C1 segment of cervical spinal cord (tissue), 14 donors: ENCODE data around the gene RHBDF2.

Experiments used
- DNase-seq, 14 donors: peaks; one replicate each; lab custom pipeline; 2025; lab: John Stamatoyannopoulos, UW

RHBDF2 gene

GRCh38 chr17:76484228-76484725 is 16.9 kb downstream of the RHBDF2 start:
- no peak for DNase-seq

DNA sequence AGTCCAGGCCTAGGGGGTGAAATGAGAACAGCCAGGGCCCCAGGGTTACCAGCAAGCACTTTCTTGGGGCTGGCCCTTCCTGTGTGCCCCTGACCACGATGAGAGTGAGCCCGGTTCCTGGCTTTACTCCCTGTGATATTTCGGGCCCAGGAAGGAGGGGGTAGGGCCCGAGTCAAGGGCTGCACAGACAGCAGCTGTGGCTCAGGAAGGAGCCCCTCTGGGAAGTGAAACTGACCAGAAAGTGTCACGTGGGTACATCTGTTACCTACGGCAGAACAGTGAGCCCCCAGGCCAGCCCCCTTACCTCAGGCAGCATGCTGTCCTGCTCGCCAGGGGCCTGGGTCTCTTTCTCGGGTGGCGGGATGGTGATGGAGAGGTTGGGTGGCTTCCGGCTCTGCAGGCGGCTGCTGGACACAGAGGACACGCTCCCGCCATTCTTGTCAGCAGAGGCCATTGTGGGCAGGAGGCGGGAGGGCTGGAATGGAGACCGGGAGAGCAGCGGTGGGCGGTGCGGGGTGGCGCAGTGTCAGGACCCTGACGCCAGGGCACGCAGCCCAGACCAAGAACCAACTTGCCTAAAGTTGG is 20.1 kb downstream of the RHBDF2 start:
- peak in 11 of 14 donors; percentile 14 to 77 (median 51) for DNase-seq

DNA sequence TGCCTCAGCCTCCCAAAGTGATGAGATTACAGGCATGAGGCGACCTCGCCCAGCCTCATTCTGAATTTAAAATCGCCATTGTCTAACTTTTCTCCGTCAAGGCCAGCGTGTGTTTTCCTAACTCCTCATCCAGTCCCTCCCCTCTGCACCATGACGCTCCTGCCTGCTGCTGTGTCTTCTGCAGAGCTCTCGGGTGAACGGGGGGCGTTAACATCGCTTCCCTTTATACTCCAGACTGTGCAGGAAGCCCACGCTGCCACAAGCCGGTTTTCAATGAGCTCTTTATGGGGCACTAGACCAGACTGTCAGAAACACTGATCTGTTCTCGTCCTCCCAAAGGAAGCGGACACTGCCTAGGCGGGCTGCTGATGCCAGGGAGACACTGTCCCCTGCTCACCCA is 20.6 kb downstream of the RHBDF2 start:
- peak in 2 of 14 donors; percentile 58 to 77 for DNase-seq

DNA sequence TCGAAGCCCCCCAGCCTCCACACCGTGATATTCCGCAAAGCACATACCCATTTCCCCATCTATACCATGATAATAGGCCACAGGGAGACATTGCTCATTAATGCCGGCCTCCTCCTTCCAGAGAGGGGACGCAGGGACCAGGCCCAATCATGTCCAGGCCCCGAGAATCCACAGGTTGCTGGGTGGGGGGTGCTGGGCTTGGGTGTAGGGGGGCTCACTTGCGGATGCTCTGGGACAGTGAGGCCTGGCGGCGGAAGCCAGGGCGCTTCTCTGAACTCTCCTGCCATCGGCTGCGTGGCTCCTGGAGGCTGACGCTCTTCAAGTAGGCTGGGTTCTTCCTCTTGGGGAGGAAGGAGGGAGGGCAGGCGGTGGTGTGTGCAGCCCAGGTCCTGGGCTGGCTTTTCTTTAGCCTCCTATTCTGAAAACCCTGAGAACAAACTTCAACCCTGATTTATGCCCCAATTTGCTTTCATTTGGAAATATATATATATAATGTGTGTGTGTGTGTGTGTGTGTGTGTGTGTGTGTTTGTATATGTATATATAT is 21.6 kb downstream of the RHBDF2 start:
- DNase-seq = no peak

DNA sequence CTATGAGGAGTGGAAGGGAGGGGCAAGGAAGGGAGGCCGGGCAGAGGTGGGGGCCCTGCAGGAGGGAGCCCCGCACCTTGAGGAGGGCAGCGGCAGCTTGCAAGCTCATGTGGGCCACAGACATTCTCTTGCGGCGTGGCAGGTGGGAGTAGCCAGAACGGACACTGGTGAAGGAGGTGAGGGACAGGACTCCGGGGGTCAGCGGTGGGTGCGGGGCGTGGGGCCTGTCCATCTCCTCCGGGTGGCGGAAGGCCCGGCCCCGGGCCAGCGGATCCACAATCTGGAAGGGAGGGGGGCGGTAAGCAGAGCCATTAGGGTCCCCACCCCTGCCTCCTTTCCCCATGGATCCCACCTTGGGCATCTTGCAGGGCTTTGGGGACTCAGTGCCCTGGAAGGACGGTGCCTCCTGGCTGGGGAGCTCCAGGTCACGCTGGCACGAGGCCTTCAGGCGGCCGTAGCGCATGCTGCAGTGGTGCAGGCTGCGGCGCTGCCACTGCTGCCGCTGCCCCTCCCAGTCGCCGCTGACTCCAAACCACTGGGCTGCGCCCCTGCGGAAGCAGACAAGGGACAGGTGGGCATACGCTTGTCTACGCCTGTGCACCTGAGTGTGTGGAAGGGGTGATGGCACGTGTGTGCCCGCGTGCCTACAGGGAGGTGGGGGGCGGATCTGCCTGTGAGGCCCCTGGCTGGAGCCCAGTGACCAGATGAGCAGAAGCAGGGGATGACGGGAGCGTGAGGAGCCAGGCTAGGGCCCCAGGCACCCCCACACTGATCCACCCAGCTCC is 22.3 kb downstream of the RHBDF2 start:
- no peak for DNase-seq

DNA sequence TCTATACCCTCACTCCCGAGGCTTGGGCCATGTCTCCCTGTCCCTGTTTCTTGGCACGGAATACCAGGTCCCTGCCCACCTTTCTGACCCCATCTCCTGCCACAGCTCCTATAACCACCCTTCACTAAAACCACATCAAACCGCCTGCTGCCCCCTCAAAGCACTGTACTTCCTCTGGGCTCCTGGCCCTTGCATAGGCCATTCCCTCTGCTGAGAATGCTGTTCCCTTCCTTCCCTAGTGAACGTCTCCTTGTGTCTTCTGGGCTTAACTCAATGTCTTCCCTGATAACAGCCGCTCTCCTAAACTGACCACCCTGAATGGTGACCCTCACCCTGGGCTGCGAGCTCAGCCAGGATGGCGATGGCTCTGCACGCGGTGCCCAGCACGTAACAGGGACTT is 23.1 kb downstream of the RHBDF2 start:
- DNase-seq = no peak

GRCh38 chr17:76477576-76477975 is 23.6 kb downstream of the RHBDF2 start:
- DNase-seq = no peak

DNA sequence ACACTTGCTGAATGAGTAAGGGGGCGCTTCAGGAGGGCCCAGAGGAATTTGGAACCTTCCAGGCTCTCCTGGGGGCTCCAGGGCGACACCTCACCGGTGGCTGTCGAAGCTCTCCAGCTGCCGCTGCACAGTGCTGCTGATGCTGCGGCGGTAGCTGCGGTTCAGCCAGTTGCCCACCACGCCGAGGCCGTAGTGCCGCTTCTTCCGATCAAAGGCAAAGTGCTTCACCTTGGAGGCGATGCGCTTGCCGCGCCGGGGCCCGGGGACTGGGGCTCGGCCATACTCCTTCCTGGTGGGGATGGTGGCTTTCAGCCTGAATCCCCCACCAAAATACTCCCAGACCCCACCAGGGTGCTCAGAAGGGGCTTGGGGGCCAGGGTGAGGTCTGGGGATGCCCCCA is 24.5 kb downstream of the RHBDF2 start:
- no peak for DNase-seq

GRCh38 chr17:76475302-76475701 is 25.9 kb downstream of the RHBDF2 start:
- DNase-seq = no peak

GRCh38 chr17:76474894-76475293 is 26.3 kb downstream of the RHBDF2 start:
- DNase-seq = no peak

DNA sequence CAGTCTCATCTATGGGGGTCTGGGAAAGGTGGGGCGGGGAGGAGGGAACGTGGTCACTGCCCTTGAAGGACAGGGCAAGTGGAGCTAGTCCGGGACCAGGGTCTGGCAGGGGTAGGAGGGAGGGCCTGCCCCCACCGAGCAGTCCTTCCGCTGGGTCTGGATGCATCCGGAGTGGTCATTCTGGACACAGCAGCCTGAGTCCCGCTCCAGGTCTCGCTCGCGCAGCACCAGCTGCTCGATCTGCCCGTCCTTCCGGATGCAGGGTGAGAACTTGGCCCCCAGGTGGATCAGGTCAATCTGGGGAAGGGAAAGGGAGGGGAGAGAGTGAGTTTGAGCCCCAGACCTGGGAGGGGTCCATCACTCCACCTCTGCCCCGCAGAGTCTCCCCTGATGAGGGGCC is 27.0 kb downstream of the RHBDF2 start:
- DNase-seq = no peak

DNA sequence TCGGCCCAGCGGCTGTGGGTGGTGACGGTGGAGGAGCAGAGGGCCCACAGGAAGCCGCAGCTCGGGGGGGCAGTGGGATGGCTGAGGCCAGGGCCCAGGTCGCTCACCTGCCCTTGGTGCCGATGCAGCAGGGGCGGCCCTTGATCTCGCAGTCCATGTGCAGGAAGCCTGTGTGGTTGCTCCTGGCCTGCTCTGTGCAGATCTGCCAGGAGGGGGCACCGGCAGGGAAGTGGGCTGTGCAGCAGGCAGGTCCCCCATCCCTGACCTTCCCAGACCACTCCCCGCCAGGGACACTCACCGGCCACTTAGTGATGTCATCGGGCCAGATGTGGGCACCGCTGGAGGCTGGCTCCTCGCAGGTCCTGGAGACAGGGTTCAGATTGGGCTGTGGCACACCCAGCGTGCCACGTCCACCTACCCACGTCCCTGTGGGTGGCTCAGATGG is 27.7 kb downstream of the RHBDF2 start:
- no peak for DNase-seq

DNA sequence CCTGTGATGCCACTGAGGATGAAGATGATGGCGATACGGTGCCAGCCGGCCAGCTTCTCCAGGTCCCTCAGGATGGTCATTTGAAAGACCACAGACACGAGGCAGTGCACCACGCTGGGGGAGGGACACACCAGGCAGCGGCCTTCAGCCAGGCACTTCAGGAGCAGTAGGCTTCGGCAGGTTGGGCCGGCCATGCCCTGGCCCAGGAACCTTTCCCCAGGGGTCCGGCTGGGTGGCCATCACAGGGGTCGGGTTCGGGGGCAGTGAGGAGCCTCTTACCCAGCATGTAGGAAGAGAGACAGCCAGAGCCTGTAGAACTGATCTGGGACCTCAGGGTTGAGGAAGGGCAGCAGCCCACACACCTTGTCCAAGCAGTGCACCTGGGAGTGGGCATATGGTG is 28.5 kb downstream of the RHBDF2 start:
- DNase-seq = no peak

DNA sequence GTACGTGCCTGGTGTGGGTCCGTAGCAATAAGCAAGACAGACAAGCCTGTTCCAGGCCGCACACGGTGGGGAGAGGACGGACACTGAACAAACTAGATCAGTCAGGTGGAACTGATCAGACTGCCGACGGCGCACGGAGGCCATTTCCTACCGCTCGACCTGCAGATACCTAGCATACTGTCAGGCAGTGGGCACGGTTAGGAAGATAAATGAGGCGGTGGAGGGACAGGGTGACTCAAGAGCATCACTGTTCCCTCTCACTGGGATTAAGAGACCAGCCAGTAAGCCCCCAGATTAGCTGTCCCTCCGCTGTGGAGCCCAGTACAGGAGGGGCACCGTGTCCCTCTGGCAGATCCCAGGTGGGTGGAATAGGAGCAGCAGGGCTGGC is 29.0 kb downstream of the RHBDF2 start:
- DNase-seq = no peak

DNA sequence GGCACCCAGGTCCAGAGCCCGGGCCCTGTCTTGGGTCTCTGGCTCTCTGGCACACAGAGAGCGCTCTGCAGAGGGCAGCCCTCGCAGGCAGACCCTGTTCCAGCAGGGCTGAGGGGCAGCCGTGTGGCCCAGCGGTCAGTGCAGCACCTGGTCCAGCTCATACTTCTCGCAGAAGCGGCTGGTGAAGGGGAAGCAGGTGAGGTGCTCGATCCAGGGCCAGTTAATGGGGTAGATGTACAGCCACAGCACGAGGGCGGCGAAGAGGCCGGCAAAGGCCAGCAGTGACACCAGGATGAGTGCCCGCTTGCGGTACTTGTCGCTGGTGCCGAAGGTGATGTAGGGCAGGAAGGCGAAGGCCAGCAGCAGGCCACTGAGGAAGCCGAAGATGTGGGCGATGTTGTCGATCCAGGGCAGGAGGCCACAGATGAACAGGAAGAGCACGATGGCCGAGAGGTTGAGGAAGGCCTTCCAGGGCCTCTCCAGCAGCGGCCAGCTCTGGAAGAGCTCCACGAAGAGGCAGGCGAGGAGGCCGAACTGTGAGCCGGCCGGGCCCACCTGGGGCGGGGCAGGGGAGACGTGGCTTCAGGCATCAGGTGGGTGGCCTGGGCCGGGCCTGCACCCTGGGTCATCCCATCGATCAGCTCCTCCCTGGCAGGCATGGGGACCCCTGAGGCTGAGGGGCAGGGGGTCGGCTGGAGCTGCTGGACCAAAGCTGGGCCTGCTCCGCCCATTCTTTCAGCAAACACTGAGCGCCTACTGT is 29.5 kb downstream of the RHBDF2 start:
- no peak for DNase-seq

DNA sequence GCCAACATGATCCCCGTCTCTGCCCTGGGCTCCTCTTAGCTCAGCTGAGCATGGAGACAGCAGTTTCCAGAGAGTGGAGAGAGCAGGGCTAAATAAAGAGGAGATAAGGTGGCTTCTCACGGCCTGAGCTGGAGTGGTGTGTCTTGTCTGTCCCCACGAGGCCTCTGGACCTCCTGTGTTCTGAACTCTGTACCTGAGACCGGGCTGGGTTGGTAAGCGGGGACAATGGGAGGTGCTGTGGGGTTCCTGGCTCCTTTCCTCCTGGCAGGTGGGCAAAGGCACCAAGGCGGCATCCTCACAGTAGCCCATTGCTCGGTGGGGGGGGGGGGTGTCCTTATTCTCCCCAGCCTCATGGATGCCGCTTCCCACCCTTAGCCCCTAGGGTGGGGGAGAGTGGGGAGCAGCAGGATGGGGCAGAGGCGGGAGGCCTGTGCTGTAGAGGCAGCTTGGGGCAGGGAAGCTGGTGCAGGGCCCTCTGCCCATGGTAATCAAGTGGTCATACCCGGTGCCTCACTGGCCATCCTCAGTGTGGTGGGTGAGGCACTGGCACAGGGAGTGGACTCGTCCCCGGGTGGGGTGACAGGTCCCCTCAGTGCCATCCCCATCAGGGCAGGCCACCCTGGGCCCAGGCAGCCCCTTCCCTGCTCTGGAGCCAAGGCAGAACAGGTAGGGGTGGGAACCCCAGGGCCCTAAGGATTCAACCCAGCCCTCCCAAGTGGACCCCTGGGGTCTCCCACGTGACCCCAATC is 31.1 kb downstream of the RHBDF2 start:
- no peak for DNase-seq

DNA sequence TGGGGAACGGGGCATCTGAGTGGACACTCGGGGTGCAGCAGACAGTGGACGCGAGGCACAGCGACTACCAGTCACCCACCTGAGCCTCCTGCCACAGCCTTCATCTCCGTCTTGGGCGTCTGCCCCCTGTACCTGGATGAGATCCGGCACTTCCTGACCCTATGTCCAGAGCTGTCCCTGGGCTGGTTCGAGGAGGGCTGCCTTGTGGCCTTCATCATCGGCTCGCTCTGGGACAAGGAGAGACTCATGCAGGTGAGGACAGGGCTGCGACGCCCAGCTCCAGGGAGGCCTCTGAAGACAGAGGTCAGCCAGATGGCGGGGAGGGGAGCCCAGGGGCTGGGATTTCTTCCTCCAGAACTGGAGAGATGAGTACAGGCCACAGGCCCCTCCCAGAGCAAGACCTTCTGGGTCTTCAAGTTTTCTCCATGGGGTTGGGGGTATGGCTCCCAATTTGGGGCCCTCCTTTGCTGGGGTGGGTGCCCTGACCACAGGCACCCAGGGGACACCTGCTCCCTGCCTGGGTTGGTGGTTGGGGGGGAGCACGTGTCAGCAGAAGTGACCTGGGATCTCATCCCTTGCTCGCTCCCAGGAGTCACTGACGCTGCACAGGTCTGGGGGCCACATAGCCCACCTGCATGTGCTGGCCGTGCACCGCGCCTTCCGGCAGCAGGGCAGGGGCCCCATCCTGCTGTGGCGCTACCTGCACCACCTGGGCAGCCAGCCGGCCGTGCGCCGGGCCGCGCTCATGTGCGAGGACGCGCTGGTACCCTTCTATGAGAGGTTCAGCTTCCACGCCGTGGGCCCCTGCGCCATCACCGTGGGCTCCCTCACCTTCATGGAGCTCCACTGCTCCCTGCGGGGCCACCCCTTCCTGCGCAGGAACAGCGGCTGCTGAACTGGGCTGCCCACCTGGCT is 31.9 kb downstream of the RHBDF2 start:
- DNase-seq = no peak

- no peak for DNase-seq
These were observed 32.6 kb downstream of the RHBDF2 start for GRCh38 chr17:76468634-76469010.

DNA sequence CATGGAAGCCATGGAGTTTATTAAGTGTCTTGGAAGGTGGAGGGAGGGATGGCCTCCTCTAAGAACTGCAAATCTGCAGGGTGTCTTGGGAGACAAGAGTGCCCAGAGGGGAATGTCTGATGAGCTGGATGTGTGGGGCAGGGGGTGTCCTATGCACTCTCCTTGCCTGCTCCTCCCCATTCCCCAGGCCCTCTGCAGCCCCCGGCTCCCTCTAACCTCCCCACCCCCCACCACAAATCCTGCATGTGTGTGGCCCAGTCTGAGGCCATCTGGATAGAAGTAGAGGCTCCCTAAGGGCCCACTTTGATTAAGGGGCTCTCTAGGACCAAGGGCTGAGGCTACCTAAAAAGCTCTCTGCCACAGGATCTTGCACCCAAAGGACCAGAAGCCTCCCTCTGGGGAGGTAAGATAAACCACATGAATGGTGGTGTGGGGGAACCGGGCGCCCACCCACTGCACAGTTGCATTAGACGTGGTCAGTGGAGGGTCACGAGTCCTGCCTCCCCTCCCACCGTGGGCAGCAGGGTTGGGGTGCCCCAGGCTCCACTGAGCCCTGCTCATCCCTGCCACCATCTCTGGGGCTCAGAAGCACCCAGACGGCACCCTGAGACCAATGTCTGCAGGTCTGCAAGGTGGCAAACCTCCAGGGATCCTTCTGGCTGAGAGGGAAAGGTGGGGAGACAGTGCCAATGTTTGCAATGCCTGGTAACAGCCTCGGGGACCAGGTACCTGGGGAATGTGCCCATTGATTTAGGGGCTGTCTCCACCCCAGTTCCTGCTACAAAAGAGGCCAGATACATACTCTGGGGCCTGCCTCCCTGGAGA is 33.2 kb downstream of the RHBDF2 start:
- no peak for DNase-seq

- DNase-seq = no peak
These were observed 33.9 kb downstream of the RHBDF2 start, which contains the start of gene AANAT for GRCh38 chr17:76467366-76467765. AANAT (plus strand) TSS chr17:76467603; CDS start chr17:76468747, 1,144 bp downstream.
